GM12872 (cell line): ENCODE measurements around the gene KLHL40.

Experiments used
- TF ChIP-seq, protein P1 (sequence below): IDR thresholded peaks from 3 replicates; pipeline ENCODE4 v1.5.1; 2011; ENCODE audit warnings: low read depth, mild to moderate bottlenecking, low read length, moderate library complexity; ENCODE audit not compliant: insufficient read depth

Gene KLHL40

DNA sequence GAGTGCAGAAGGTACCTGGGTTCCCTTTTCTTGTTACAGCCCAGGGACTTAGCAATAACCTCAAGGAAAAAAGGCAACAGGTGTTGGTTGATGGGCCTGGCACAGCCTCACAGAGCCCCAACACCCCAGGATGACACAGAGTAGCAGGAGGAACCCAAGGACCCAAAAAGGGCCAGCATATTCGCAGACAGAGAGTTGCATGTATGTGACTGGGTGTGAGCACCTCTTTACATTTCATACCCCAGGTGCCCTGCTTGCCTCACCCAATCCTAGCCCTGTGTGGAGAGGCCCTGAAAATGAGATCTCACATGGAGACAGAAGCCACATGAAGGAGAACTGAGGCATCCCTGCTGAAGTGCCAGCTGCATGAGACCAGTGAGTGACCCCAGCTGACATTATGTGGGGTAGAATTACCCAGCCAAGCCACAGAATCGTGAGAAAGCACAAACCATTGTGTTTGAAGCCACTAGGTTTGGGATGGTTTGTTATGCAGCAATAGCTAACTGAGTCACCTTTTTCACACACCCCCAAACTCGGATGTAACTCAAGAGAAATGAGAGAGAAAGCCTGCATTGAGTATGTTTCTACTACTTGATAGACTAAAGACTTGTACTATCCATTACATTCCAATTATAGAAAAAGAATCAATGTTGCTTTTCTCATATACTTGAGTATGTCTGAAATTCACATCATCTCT is 43.5 kb downstream of the KLHL40 start:
- TF ChIP-seq, protein P1, sequence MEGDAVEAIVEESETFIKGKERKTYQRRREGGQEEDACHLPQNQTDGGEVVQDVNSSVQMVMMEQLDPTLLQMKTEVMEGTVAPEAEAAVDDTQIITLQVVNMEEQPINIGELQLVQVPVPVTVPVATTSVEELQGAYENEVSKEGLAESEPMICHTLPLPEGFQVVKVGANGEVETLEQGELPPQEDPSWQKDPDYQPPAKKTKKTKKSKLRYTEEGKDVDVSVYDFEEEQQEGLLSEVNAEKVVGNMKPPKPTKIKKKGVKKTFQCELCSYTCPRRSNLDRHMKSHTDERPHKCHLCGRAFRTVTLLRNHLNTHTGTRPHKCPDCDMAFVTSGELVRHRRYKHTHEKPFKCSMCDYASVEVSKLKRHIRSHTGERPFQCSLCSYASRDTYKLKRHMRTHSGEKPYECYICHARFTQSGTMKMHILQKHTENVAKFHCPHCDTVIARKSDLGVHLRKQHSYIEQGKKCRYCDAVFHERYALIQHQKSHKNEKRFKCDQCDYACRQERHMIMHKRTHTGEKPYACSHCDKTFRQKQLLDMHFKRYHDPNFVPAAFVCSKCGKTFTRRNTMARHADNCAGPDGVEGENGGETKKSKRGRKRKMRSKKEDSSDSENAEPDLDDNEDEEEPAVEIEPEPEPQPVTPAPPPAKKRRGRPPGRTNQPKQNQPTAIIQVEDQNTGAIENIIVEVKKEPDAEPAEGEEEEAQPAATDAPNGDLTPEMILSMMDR: no peak

DNA sequence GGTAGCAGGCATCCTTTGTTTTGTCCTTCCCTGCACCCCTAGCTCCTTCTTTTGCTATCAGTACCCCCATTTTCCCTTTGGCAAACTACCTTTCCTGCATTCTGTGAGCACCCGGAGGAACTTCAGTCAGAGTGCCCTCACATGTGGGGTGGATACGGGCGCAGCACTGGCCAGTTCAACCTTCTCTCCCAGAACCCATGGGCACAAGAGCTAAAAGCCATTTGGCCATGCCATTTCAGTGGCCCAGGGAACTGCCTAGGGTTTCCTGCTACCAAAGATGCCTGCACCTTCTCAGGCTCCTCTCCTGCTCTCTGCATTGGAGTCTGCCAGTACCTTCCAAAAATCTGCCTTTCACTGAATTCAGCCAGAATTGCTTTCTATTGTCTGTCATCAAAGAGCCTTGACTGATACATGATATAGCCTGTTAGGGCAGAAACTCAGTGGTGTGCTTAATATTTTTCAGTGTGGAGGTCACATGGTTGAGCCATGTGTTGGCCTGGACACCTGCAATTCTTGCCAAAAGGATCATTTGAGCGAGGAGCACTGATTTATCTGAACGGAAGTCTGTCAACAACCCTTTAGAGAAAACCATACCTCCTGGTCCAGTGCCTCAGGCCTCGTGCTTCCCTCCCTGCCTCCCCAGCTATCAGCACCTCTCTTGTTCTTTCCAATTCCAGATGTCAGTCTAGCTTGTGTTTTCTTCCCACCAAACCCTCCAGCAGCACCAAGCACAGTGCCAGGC is 44.2 kb downstream of the KLHL40 start:
- TF ChIP-seq, protein P1: no peak

DNA sequence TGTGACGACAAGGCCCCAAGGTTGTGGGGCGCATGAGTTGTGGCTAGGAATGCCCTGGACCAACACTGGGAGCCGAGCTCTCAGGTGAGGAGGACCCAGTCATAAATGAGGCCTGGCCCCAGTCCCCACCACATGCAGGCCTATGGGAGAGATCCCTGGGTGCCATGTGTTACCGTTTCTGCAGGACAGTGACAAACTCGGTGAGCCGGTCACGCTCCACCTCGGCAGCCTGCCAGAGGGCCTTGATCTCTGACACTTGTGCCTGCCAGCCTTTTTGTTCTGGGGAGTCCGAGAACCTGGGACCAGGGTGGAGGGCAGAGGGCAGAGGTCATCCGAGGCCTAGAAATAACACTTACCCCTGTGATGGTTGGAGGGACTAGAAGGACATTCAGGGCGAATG is 45.0 kb downstream of the KLHL40 start:
- TF ChIP-seq, protein P1: no peak

DNA sequence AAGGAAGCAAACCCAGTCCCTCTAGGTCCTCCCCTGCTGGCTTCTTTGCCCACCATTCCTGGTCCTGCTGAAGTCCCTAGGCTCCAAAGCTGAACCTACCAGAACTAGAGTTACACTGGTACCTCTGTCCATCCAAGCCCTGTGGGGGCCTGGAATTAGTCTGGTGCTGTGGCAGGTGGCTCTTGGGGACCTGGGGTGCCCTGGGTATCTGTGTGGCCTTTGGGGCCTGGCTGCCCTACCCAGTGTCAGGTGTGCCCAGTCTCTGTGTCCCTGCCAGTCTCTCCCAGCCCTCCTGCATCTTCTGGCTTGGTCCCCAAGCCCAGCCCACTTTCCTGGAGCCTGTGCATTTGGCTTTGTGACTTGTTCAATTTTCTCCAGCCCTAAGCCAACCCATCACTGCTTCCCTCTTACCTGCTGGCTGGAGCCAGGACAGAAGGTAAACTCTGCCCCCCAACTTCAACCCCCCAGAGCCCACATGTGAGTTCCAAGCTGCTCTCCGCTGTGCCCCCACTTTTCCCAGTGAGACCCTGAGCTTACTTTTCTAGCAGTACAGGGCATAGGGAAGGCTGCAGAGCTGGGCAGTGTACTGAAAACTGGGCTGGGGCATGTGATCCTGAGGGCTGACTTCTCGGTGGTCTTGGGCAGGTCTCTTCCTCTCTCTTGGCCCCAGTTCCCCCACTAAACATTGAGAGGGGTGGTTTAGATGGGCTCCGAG is 45.5 kb downstream of the KLHL40 start:
- TF ChIP-seq, protein P1: no peak

DNA sequence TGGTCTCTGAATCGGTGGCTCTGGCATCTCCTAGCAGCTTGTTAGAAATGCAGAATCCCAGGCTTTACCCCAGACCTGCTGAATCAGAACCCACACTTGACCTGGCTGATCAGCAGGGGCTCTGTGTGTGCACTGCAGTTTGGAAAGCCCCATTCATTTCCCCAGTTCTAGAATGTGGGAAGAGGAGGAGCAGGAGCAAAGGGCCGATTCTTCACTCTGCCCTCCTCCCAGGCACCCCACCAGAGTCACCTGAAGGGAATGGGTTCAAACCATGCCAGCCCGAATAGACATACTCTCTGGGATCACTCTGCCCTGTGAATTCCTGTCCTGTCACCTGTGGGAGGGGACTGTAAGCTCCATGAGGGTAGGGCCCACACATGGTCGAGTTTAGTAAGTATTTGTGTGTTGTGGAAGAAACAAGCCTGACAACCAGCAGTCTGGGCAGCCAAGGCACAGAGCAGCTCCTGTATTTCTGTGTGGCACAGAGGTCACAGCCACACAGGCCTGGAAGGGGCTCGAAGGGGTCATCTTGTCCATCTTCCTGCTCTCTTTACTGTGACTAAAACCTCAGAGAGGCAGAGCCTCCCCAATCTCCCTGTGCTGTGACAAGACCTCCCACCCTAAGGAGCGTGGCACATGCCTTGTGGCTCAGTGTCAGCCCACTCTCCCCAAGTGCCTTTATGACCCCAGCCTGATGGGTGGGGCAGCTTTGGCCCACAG is 46.3 kb downstream of the KLHL40 start:
- TF ChIP-seq, protein P1: no peak

DNA sequence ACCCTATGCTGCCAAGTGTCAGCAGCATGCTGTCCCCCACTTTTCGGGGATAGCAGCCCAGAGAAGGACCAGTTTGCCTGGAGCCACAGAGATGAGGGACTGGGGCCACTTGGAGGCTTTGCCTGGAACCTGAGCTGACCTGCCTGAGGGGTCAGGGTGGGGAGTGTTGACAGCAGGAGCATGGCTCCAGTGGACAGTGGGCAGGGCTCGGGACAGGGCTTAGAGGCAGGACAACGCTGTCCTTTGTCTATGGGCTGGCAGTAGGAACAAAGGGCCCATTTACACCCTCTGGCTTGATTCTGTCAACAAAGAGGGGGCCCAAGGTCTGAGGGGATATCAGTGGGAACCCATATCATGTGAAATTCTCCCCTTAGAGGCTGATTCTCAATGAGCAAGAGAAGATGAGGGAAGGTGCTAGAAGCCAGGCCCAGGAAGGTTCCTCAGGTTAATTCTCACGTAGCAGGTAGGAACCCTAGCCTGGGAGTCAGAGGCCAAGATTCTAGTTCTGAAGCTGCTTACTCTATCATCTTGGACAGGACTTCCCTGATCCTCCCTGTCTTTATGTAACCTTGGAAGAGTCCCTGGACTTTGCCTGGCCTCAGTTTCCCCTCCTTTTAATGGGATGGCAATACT is 47.0 kb downstream of the KLHL40 start:
- TF ChIP-seq, protein P1: no peak
